H1 (cell line): ENCODE data around the gene SRSF9. TPM values are rescaled to one million over a fixed set of nuclear protein-coding genes. Genes with fewer than 3 reads are reported as not detected.

Experiments
- BRCA1 ChIP-seq: IDR thresholded peaks from 2 replicates; pipeline ENCODE4 v1.6.1; 2012; ENCODE audit warnings: low read depth, low read length, improper control_type of control experiment
- CBX8 ChIP-seq: fragments of 300-800, 300-1000 bp; sonication (generic); IDR thresholded peaks from 2 replicates; pipeline ENCODE4 v1.7.1; 2016; ENCODE audit warnings: low read depth, low read length, borderline replicate concordance
- CHD7 ChIP-seq: fragments of 300-600 bp; sonication (generic); IDR thresholded peaks from 2 replicates; pipeline ENCODE4 v1.7.1; 2012; ENCODE audit warnings: low read length, moderate library complexity, mild to moderate bottlenecking, inconsistent platforms; ENCODE audit not compliant: insufficient replicate concordance
- CTCF ChIP-seq, 3 experiments: IDR thresholded peaks; 1 replicate in 2 of 3; 2 replicates in 1 of 3; pipeline versions ENCODE4 v1.5.1 to v1.6.1; 2011; ENCODE audit warnings: low read length in 3 of 3, mild to moderate bottlenecking in 3 of 3, inconsistent platforms in 2 of 3, low read depth in 1 of 3, moderate library complexity in 1 of 3; ENCODE audit not compliant: insufficient read depth in 1 of 3; ENCODE audit errors: control extremely low read depth in 1 of 3
- TAF1 ChIP-seq: IDR thresholded peaks from 2 replicates; pipeline ENCODE4 v1.6.1; 2011; ENCODE audit warnings: mild to moderate bottlenecking, low read depth, low read length
- TAF7 ChIP-seq: optimal IDR thresholded peaks from 2 replicates; pipeline ENCODE3; 2011; ENCODE audit warnings: low read depth, mild to moderate bottlenecking, inconsistent platforms, low read length, moderate library complexity, borderline replicate concordance
- TEAD4 ChIP-seq: IDR thresholded peaks from 2 replicates; pipeline ENCODE4 v1.6.1; 2012; ENCODE audit warnings: low read depth, low read length, inconsistent platforms, mixed read lengths
- polyA plus RNA-seq, 7 experiments: library from polyadenylated mRNA; depleted of rRNA in 3 of 7; stranded (reverse) in 5 of 7; unstranded in 2 of 7; fragments of >200 nt in 5 of 7; fragments of 200-250 nt in 2 of 7; gene quantifications; 1 replicate in 5 of 7; 2 replicates in 1 of 7; 4 replicates in 1 of 7; pipeline versions ENCODE4 v1.2.1 to v1.2.3, GENCODE V29; 2011 to 2013; ENCODE audit warnings: missing spikeins in 2 of 7, mixed read lengths in 2 of 7
- total RNA-seq: library from RNA; stranded (reverse); fragmentation: NEBNext Ultra II Directional; extraction: Animal tissue kit (Norgen Biotek cat#: 25700); gene quantifications from 2 replicates; pipeline ENCODE4 v1.2.1, GENCODE V29; 2021

The SRSF9 gene
- total and polyA plus RNA-seq, 2 of the 8 experiments (the other 6 are each of a cell fraction or from before 2014, with no cell fraction given): 172 to 304 TPM

DNA sequence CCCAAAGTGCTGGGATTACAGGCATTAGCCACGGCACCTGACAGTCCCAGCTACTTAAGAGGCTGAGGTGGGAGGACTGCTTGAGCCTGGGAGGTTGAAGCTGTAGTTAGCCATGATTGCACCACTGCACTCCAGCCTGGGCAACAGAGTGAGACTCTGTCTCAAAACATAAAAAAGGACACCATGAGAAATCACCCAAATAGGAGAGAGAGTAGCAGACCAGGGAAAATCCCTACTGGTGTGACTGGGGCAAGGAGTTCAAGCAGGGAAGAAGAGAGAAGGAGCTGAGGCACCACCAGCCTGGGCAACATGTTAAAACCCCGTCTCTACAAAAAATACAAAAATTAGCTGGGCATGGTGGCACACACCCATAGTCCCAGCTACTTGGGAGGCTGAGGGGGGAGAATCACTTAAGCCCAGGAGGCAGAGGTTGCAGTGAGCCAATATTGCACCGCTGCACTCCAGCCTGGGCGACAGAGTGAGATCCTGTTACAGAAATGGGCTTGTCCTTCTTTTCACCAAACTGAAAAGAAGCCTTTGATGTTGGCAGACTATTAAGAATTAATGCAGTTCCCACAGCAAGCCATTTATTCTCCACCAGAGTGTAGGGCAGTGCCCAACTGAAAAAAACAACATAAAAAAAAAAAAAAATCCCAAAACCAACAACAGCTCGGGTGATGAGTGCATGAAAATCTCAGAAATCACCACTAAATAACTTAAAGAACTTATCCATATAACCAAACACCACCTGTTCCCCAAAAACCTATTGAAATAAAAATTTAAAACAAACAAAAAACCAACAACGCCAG is 4.5 kb upstream of the SRSF9 start (continued):
- TF ChIP-seq CTCF (IDR thresholded peaks at IDR 0.05; ENCODE audit: control extremely low read depth in 1 of 3, insufficient read depth in 1 of 3, low read depth in 1 of 3, low read length in 3 of 3) (no peak), TAF1 (no peak), BRCA1 (no peak), CHD7 (no peak), TAF7 (no peak), TEAD4 (no peak), CBX8 (no peak)
